ENCODE data around the gene SPAG6.

SPAG6 gene

DNA sequence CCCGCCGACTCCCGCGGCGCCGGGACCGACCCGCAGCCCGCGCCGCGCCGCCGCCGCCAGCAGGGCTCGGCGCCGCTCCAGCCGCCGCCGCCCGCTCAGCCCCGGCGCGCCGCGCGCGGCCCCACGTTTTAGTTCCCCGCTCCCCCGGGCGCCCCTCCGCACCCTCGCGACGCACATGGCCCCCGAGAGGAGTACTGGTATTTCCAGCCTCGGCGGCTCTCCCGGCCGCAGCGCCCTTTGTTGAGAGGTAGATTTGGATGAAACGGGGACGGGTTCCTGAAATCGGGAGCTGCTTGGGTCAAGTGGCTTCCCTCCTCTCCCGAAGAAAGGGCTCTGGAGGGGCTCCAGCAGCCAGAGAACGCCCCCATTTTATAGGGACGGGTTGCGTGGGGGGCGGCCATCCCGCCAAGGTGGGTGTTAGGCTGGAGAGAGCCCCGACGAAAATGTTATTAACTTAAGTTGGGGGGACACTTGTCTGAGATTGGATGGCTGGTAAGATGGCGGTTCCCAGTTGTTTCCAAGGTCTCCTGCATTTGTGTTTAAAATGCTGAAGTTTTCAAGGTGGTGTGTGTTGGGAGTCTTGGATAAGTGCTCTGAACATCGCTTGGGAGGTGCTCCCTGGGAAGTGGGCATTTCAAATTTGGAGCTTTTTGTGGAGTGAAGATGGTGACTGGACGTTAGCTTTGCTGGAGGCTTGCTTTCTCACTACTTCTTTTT, 23.2 kb upstream of the SPAG6 start:
- DNase-seq (ENCODE audit: low read depth) = no peak

DNA sequence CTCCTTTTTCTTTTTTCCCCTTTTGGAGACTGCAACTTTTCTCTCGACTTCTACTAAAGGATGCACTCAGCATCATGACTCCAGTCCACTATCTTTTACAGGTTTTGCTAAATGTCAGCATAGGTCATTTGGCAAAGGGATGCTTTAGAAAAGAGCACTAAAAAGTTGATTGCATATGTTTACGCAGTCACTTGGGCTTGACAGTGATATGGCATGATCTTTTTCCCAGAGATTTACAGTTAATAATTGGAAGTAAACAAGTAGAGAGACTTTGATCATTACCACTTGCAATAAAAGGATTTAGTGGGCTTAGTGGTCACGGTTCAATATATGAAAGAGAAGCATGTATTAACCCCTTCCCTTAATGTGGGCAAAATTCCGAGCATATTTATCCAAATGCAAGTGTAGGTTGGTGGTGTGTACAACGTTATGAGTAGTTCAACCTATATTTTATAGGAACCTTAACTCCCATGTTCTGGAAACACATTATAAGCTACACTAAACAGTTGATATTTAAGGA, 22.6 kb upstream of the SPAG6 start:
- no peak for DNase-seq (ENCODE audit: low read depth)

DNA sequence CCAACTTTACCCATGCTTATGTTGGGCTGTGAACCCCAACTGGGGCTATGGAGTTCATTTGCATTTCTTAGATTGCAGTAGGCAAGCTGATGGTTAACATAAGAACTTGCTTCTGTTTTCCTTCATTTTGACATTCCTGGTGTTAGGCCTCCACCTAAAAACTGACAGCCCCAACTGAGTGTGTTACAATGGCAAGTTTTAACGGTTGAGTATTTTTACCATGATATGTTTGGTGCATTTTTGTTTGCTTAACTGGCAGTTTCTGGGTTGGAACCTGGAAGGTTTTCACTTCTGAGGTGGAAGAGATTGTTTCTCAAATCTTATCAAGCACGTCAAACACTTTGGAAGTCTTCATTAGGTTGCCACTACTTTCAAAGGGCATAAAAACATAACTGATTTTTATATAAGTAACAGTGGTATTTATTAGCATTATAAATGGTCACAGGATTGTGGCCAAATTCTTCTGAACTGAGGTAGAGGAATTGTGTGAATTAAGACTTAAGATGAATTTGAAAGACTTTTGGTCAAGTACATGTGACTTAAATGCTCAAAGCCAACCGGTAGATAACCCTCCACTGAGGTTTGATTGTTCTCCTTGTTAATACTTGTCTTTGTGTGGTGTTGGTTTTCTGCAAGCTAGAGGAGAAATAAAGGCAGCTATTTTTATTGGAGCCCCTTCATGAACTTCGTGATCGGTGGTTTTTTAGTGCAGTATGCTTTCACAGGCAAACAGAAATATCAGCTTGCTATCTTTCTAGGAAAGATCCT, 21.6 kb upstream of the SPAG6 start:
- no peak for DNase-seq (ENCODE audit: low read depth)

DNA sequence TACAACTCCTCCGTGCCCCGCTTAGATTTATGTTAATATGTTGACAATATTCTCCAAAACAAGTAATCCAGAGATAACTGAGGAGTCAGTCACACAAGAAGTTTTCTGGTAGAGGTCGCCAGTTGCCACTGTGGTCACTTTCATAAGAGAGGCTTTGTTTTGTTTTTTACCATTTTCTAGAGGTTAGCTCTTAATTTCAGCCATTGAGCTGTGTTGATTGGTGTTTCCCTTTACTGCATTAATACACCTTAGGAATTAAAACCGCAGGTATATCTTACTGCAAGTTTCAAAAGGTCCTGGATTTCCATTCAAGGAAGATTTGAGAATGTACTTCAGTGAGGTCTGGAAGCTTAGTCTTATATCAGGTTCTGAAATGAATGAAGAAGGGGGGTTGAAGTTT, 20.9 kb upstream of the SPAG6 start:
- DNase-seq (ENCODE audit: low read depth) = no peak

DNA sequence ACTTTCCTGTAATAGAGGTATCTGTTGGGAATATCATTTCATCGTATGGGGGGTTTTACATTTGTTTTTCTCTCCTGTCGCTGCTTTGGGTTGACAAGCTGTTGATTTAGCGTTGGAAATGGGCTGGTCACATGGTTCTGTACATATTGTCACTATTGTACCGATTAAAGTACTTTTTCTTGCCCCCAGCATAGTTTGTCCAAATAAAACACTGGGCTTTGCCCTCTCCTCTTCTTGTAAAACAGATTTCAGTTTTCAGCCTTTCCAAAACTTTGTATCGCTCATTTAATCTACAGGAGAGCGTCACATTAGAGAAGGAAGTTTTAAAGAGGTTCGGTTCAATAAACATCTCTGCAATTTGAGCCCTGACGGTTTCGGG, 20.4 kb upstream of the SPAG6 start:
- DNase-seq (ENCODE audit: low read depth) = no peak

DNA sequence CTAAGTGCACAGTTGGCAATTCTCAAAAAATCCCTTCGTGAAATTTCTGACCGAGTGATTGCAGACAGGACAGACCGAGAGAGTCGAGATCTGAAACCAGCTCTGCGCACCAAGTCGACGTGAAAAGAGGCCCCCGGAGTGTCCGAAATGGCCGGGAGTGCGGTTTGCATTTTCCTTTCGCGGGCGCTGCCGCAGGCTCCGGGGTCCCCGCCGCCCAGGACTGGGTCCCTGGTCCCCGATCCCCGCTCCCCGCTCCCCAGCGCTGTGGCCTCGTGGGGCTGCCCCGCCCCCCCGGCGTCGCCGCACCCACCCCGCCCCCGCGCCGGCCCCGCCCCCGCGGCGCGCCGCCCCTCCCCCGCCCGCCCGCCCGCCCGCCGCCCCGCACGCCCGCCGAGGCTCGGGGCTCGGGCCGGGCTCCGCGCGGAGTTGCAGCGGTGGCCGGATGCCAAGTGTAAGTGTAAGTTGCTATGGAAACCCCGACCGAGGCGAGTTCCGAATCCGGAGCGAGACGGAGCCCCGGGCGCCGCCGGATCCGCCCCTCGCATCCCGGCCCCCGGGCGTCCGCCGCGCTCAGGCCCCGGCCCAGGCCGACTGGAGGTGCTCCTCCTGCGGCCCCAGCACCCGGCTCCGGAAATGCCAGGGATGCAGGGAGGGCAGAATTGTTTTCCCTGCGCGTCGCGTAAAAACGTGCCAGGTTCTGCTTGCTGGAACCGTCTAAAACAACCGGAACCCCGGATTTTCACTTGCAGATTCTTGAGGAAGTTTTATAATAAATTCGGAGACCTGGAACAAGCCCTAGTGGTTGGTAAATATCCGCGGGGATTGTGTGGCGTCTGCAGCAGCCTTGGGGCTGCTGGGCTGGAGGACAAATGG, 19.8 kb upstream of the SPAG6 start:
- DNase-seq (ENCODE audit: low read depth) = no peak

DNA sequence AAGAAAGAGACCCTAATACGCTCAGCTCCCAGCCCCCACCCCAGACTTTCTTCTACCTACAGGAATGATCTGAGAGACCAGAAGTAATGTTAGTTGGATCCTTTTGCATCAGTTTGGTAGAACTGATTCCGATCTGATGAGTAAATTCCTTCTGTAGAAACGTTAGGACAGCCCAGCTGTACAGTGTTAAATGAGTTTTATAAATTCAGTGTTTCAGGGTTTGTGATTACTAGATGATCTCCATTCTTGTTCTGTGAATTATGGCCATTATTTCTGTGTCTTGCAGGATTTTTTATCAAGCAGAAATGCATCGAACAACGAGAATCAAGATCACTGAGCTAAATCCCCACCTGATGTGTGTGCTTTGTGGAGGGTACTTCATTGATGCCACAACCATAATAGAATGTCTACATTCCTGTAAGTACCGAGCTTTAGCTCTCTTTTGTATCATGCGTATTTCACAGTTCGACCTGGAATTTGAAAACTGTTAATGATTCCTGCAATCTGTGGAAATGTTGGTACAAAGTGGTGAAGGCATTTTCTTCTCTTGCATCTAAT, 19.1 kb upstream of the SPAG6 start:
- DNase-seq (ENCODE audit: low read depth) = no peak

DNA sequence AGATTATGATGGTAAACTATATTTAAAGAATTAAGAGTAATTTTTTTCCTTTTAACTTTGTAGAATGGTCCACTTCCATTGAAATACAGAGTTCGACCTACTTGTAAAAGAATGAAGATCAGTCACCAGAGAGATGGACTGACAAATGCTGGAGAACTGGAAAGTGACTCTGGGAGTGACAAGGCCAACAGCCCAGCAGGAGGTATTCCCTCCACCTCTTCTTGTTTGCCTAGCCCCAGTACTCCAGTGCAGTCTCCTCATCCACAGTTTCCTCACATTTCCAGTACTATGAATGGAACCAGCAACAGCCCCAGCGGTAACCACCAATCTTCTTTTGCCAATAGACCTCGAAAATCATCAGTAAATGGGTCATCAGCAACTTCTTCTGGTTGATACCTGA, 16.1 kb upstream of the SPAG6 start:
- no peak for DNase-seq (ENCODE audit: low read depth)

DNA sequence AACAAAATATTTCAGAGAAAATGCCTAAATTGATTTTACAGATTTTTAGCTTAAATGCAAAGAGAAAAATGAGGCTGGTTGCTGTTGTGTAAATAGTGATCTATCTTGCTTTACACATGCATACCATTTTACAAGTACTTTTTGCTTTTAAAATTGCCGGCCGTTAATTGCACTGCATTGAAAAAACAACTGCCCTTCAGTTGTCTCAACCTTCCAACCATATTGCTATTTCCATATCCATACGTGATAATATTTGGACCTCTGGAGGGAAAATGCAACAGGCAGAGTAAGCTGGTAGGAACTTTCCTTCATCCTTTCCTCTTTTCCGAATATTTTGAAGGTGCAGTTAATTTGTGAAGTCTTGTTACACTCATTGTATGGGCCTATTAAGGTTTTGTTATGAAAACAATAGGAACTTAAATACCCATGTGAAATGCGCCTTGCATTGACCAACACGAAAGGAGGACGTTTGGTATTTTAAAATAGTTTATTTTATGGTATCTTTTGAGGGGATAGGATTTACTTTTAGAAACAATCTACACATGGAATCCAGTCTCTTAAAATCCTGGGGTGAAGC, 13.1 kb upstream of the SPAG6 start:
- no peak for DNase-seq (ENCODE audit: low read depth)

DNA sequence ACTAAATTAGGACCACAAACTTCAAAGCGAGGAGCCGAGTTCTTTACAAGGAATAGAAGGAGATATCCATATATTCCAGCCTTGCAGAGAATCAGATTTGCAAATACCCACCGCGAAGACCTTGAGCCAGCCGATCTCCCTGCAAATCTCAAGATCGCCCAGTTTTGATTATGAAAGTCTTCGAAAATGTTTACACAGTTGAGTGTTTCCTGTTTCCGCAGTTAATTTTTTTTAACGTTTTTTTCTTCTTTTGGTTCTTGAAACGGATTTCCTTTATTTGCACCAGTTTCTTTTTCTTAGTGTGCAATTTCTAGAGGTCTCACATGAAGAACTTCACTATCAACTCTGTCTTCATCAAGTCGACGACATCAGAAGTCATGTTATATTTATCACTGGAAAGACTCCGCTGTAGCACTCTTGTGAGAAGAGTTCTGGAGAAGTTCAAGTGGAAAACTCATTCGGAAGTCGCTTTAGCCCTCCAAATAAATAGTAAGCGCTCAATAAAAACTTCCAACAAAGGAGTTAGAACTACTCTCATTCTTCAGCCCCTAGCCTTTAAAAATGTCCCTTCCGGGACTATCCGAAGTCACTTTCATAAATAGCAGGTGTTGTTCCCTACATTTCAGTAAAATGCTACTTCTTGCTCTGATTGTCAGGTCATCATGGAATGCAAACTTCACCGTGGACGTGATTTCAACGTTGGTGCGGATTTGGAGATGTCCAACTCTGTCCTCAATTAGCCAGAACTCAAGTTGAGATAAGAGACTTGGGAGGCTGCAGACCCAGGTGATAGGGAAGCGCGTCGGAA, 11.9 kb upstream of the SPAG6 start:
- DNase-seq (ENCODE audit: low read depth) = no peak

DNA sequence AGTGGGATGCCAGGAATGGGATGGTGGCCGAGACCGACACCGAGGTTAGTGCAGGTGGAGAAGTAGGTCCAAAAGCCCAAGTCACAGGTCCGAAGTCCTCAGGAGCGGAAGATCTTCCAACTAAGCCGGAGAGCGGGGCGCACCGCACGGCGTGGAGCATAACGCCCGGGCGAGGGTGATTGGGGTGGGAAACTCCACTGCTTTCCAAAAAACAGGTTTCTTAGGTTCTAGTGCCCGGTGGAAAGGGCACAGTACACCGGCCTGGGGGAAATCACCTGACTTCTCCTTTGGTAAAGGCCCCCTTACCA, 11.4 kb upstream of the SPAG6 start:
- no peak for DNase-seq (ENCODE audit: low read depth)

DNA sequence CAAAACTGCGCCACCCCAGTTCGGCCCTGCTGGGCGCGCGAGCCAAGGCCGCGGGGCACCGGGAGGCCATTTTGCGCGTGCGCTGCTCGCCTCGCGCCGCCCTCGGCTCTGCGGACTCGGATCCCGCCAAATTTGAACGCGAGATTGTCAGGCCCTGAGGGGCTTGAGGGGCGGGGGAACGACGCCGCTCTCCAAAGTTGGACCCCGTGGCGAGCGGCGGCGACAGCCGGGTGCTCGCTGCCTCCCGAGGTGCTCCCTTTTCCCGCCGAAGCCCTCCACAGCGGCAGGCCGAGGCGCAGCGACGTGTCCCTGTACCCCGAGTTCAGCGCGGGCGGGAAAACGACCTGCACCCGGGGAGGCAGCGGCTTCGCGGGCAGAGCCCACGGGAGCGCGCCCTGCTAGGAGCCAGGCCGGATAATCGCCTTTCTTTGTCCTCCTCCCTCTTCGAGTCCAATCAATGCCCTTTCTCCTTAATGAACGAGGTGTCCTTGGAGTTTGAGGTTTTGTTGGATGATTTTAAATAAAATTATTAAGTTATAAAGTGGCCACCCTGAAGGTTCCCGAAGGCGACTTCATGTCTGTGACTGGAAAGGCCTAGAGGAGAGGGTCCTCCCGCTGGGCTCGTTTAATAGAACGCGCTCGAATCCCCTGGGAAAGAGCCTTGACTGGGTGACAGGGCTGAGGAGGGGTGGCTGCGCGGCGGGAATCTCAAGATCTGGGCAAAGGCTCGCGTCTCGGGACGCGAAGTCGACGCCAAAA, 10.7 kb upstream of the SPAG6 start:
- no peak for DNase-seq (ENCODE audit: low read depth)

DNA sequence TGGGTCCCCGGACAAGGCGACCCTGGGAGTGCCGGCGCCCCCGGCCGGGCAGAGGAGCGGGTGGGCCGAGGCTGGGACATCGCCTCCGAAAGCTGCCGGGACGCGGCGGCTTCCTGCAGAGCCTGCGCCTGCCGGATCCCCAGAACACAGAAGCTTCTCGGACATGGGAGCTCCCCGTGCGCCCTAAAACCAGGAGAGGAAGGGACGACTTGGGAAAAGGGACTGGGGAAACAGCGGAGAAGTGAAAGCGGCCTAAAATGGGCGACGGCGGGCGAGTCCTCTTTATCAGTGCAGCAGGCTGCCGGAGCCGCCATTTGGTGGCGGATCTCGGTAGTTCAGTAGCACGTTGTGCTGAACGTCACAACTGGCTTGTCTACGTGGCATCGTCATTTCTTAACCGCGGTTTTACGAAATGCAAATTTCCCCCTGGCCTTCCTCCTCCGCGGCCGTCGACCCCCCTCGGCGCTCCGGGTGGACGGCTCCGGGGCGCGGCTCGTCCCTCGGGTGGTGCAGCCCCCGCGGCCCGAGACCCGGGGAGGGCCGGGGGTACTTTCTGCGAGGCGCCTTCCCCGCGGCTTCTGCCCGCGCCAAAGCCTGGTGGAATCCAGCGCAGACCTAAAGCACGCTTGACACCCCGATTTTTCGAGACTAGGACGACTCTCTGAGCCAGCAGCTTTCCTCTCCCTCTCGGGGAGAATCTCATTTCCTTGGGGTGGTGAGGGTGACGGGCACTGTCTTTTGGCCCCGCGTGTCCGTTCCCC, 9.9 kb upstream of the SPAG6 start:
- DNase-seq (ENCODE audit: low read depth) = no peak

DNA sequence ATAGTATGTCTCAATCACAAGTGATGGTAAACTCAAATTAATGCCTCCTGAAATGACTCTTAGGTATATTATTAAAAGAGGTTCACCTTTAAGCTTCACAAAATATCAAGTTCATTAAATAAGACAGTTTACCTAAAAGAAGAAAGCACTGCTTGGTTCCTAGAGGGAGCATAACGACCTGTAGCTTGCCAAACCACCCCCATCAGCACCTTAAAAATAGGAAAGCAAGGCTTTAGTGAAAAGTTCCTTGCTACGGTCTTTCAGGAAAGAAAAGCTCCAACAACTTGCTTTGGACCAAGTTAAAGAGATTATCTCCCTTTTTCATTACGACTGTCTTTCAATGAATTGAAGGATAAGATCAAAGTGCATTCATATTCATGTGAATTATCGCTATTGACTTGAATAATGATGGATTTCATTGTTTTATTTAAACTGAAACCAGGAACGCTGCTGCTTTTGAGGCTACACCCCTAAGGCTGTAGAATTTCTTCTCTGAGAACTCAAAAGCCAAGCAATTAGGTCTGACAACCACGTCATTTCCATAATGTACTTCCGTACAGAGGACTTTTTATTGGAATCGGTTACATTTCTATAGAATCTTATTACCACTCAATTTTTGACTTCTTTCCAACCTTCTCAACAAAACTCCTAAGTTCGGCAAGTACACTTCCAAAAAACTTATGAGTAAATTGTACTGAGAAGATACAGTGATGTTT, 7.0 kb upstream of the SPAG6 start:
- DNase-seq (ENCODE audit: low read depth) = no peak

DNA sequence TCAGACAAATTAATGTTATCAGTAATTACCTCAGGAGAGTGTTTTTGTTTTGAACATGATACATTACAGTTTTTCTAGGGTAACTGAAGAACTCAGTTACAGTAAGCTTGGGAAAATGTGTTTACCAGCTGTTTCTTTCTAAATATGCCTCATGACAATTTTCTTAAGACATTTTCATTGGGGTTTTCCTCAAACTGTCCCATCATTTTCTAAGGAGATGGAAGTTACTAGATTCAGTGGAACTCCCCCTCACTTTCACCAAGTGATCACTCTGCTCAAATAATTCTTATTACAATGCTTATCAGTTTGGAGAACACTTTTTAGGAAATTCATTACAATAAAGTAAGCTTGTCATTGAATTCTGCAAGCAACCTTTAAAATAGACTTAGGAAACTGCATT, 6.4 kb upstream of the SPAG6 start:
- no peak for DNase-seq (ENCODE audit: low read depth)

DNA sequence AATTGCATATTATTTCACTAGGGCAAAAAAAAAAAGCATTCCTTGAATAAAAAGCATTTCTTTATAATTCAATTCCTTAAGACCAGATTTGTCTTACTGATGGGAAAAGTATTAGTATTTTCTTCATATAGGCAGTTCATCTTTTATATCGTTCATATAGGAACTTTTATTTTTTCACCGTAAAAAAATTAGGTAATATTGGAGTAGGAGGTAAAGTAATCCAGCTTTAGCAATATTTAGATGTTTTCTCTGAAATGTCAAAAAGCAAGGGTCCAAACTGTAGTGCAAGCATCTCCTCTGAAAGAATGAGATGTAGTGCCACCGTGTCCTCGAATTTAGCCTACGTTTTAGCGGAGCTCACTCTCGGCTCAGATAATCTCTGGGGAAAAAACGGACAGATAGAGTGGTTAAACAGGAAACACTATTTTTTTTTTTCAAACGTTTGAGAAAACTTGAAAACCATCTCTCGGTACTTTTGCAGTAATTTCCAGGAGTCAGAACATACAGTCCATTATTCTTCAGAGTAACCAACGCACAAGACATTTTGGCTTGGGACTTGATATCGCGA, 5.5 kb upstream of the SPAG6 start:
- DNase-seq (ENCODE audit: low read depth) = no peak

DNA sequence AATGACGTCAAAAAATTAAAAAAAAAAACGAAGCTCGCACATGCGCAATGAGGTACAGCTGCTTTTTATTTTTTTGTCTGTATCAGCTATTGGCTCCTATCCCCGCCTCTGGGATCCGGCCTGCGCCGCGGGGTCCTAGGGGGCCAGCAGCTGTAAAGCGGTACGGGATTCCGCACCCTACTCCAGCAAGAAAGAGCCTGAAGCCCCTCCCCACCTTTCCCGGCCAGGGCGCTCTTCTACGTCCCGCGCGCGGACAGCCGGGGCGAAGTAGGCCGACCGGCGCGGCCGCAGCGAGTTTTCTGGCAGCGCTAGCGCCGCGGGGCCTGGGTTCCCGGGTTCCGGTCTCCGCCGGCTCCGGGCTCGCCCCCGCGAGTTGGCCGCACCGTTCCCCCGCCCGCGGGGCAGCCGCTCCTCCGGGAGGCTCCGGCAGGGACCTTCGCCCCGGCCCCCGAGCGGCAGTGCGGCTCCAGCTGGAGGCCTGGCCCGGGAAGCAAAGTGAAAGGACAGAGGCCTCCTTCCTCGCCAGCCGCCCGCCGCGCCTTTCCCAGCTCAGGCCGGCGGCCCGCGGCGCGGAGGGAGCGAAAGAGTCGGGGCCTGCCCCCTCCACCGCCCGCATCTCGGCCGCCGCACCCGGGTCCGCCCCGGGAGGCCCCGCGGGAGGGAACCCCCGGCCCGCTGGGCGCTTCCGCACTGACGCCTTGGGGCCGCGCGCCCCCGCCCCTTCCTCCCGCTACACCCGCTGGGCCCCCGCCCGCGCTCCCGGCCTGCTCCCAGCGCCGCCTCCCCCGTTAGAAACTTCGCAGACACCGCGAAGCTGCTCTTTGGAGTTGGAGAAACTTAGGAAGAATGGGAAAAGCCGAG, 4.7 kb upstream of the SPAG6 start:
- no peak for DNase-seq (ENCODE audit: low read depth)
